Kidney (tissue), 14 donors: ENCODE results near the gene MDN1. TPM values are rescaled to one million over a fixed set of nuclear protein-coding genes. Genes with fewer than 3 reads are reported as not detected.
A peak's percentile ranks its signal among the peaks of the same experiment; 100 is the strongest.

Experiments
- DNase-seq, 5 donors: peaks; one replicate each; pipeline ENCODE4 v3.0.0-alpha.2; 2013 to 2020
- FAIRE-seq: peaks from 2 replicates; lab custom pipeline; 2012; peaks lifted over from hg19 to GRCh38; lab: Jason Lieb, UNC
- H3K27ac ChIP-seq, 2 donors: one replicate each; pipeline ENCODE4 v1.7.0; 2013; ENCODE audit warnings: low read depth in 2 of 2, low read length in 2 of 2, inconsistent platforms in 1 of 2
- H3K27me3 ChIP-seq: one replicate; pipeline ENCODE4 v1.7.1; 2013; ENCODE audit warnings: low read length, inconsistent platforms; ENCODE audit not compliant: control insufficient read depth, insufficient read depth
- H3K36me3 ChIP-seq, 3 donors: one replicate each; pipeline versions ENCODE4 v1.7.0 to v1.7.1; 2013; ENCODE audit warnings: low read length in 3 of 3, control low read depth in 1 of 3, inconsistent platforms in 1 of 3; ENCODE audit not compliant: insufficient read depth in 3 of 3, control insufficient read depth in 2 of 3
- H3K4me1 ChIP-seq, 3 donors: one replicate each; pipeline versions ENCODE4 v1.7.0 to v1.7.1; 2013; ENCODE audit warnings: low read length in 3 of 3, inconsistent platforms in 1 of 3, low read depth in 1 of 3; ENCODE audit not compliant: control insufficient read depth in 2 of 3, insufficient read depth in 2 of 3
- H3K4me3 ChIP-seq, 3 donors: one replicate each; pipeline versions ENCODE4 v1.7.0 to v1.8.1; 2013; ENCODE audit warnings: low read length in 3 of 3, control low read depth in 1 of 3, inconsistent platforms in 1 of 3
- H3K9ac ChIP-seq, 3 donors: one replicate each; pipeline versions ENCODE4 v1.7.0 to v1.7.1; 2013; ENCODE audit warnings: low read length in 3 of 3, control low read depth in 1 of 3, inconsistent platforms in 1 of 3
- H3K9me3 ChIP-seq, 3 donors: one replicate each; pipeline versions ENCODE4 v1.7.0 to v1.7.1; 2013; ENCODE audit warnings: low read length in 3 of 3, control low read depth in 1 of 3, inconsistent platforms in 1 of 3; ENCODE audit not compliant: control insufficient read depth in 2 of 3, insufficient read depth in 1 of 3
- CTCF ChIP-seq: IDR thresholded peaks from 3 replicates; pipeline ENCODE4 v1.5.1; 2012; ENCODE audit warnings: mild to moderate bottlenecking, moderate library complexity, borderline replicate concordance; ENCODE audit not compliant: insufficient read depth; ENCODE audit errors: extremely low read depth
- intact Hi-C: fragments of 100-400 bp; cut with DNase I; formaldehyde crosslinking; loops from one replicate; pipeline ENCODE4 v1.11.1; 2022
- polyA plus RNA-seq: library from polyadenylated mRNA; stranded (reverse); fragments of 350-450 nt; fragmentation: Illumina TruSeq; extraction: RNeasy Lipid Tissue Mini Kit (QIAGEN cat#74804); gene quantifications from one replicate; pipeline ENCODE4 v1.2.3, GENCODE V29; 2014; ENCODE audit warnings: low read depth, low replicate concordance; ENCODE audit not compliant: insufficient read depth
- total RNA-seq: library from RNA; stranded (reverse); fragmentation: NEBNext Ultra II Directional; extraction: Animal tissue kit (Norgen Biotek cat#: 25700); gene quantifications from one replicate; pipeline ENCODE4 v1.2.1, GENCODE V29; 2021
- donor health status: control.
- donor health status: control.
- donor health status: control.
- donor health status: control.
- donor health status: control.
- donor health status: DM: yes; HTN: yes; CAD: no.
- donor health status: Normal renal cell carcinoma (clear cell type).

MDN1 gene
- total and polyA plus RNA-seq, 2 donors from 2014 or later = 19.4 to 34.9 TPM

GRCh38 chr6:89610149-89610642, 209.4 kb downstream of the MDN1 start:
- H3K9me3 ChIP-seq = no peaks in the 10 kb centered on the region
- no peak overlapping the region for H3K4me3 ChIP-seq
- DNase-seq = peak in 3 of 5 donors; percentile 16 to 37 (median 29)
- no peak overlapping the region for H3K27ac ChIP-seq
- peaks cover 0 to 3% (median 0%) of the 10 kb centered on the region in 3 donors for H3K36me3 ChIP-seq
- intact Hi-C loops = loop anchor here (10.0 kb wide), 1 partner anchor 175 kb away; the partner anchor contains the start of gene ANKRD6
- peak; percentile 60 for TF ChIP-seq CTCF
- H3K9ac ChIP-seq = no peak overlapping the region
- no peak for FAIRE-seq
- H3K4me1 ChIP-seq = no peaks in the 10 kb centered on the region
- H3K27me3 ChIP-seq = no peaks in the 10 kb centered on the region

- no peak overlapping the region for H3K9ac ChIP-seq
- H3K27ac ChIP-seq = no peak overlapping the region
- no peak for FAIRE-seq
- H3K9me3 ChIP-seq = no peaks in the 10 kb centered on the region
- intact Hi-C loops = no loop called here
- DNase-seq = no peak
- H3K36me3 ChIP-seq = no peaks in the 10 kb centered on the region
- TF ChIP-seq CTCF = no peak
- no peaks in the 10 kb centered on the region for H3K27me3 ChIP-seq
- H3K4me1 ChIP-seq = no peaks in the 10 kb centered on the region
- no peak overlapping the region for H3K4me3 ChIP-seq
Observed at GRCh38 chr6:89605861-89606260, 213.7 kb downstream of the MDN1 start.

GRCh38 chr6:89604653-89605052, 214.9 kb downstream of the MDN1 start:
- no peak for FAIRE-seq
- Histone ChIP-seq H3K27ac (no peak overlapping the region), H3K27me3 (no peaks in the 10 kb centered on the region), H3K9ac (no peak overlapping the region), H3K36me3 (no peaks in the 10 kb centered on the region), H3K4me1 (no peaks in the 10 kb centered on the region), H3K9me3 (no peaks in the 10 kb centered on the region), H3K4me3 (no peak overlapping the region)
- DNase-seq = peak in 1 of 5 donors; percentile 32
- TF ChIP-seq CTCF = no peak
- intact Hi-C loops = no loop called here

- FAIRE-seq (no peak), DNase-seq (peak in 4 of 5 donors; percentile 65 to 90 (median 82))
- H3K27ac ChIP-seq = no peak overlapping the region
- H3K4me3 ChIP-seq = no peak overlapping the region
- no peaks in the 10 kb centered on the region for H3K4me1 ChIP-seq
- no peak for TF ChIP-seq CTCF
- no peaks in the 10 kb centered on the region for H3K9me3 ChIP-seq
- no peaks in the 10 kb centered on the region for H3K27me3 ChIP-seq
- intact Hi-C loops = no loop called here
- no peaks in the 10 kb centered on the region for H3K36me3 ChIP-seq
- H3K9ac ChIP-seq = no peak overlapping the region
Observed at GRCh38 chr6:89602166-89602565, 217.4 kb downstream of the MDN1 start.
